HCT116 (cell line): Measurements from ENCODE around the gene CBLC.

Experiments used
- CTCF ChIP-seq, 3 experiments: fragments of 200-600 bp in 1 of 3; sonication (generic) in 1 of 3; IDR thresholded peaks in 2 of 3; conservative IDR thresholded peaks in 1 of 3; 2 replicates each; pipeline ENCODE4 v1.5.1; 2012 to 2017; ENCODE audit warnings: low read depth in 2 of 3, low read length in 2 of 3, antibody characterized with exemption in 1 of 3, borderline replicate concordance in 1 of 3, control low read depth in 1 of 3, mild to moderate bottlenecking in 1 of 3, mixed read lengths in 1 of 3, mixed run types in 1 of 3, moderate library complexity in 1 of 3; ENCODE audit not compliant: insufficient read depth in 1 of 3
- EGR1 ChIP-seq: IDR thresholded peaks from 2 replicates; pipeline ENCODE4 v1.6.1; 2012; ENCODE audit warnings: low read depth
- EZH2 ChIP-seq: fragments of 200-600 bp; sonication (generic); IDR thresholded peaks from 2 replicates; pipeline ENCODE4 v1.6.1; 2017; ENCODE audit warnings: antibody characterized with exemption, mixed run types
- JUND ChIP-seq: IDR thresholded peaks from 2 replicates; pipeline ENCODE4 v1.6.1; 2012
- POLR2A ChIP-seq: IDR thresholded peaks from 2 replicates; pipeline ENCODE4 v1.7.0; 2011; ENCODE audit warnings: borderline replicate concordance; ENCODE audit not compliant: insufficient read depth, insufficient read length; ENCODE audit errors: extremely low read depth
- POLR2AphosphoS5 ChIP-seq: IDR thresholded peaks from 2 replicates; pipeline ENCODE4 v1.6.1; 2011; ENCODE audit warnings: mild to moderate bottlenecking, low read depth, low read length, moderate library complexity
- RAD21 ChIP-seq: IDR thresholded peaks from 2 replicates; pipeline ENCODE4 v1.6.1; 2012; ENCODE audit warnings: low read depth, mild to moderate bottlenecking
- YY1 ChIP-seq: IDR thresholded peaks from 2 replicates; pipeline ENCODE4 v1.6.1; 2011; ENCODE audit warnings: low read length, low read depth, moderate library complexity, mild to moderate bottlenecking; ENCODE audit not compliant: insufficient replicate concordance; ENCODE audit errors: extremely low read depth
- ZBTB33 ChIP-seq: IDR thresholded peaks from 2 replicates; pipeline ENCODE4 v1.6.1; 2011; ENCODE audit warnings: mild to moderate bottlenecking, low read length, moderate library complexity; ENCODE audit not compliant: insufficient replicate concordance; ENCODE audit errors: extremely low read depth

GRCh38 chr19:44783545-44783944, 5.9 kb downstream of the CBLC start:
- TF ChIP-seq POLR2AphosphoS5: no peak
- no peak for TF ChIP-seq CTCF (IDR thresholded peaks at IDR 0.05 in 2 of 3, conservative IDR thresholded peaks at IDR 0.05 in 1 of 3; ENCODE audit: borderline replicate concordance in 1 of 3, insufficient read depth in 1 of 3, low read depth in 2 of 3, low read length in 2 of 3)
- TF ChIP-seq POLR2A: no peak
- no peak for TF ChIP-seq JUND
- no peak for TF ChIP-seq RAD21
- no peak for TF ChIP-seq EZH2
- no peak for TF ChIP-seq EGR1
- no peak for TF ChIP-seq YY1
- TF ChIP-seq ZBTB33: no peak
